Ectodermal cell (in vitro differentiated cells): ENCODE results near the gene ESAM.
"Not testable (repeated sequence)": the region's sequence is repeated elsewhere in the genome, so short reads cannot be mapped to it uniquely, and the experiment has no call there.

Experiments
- H3K27ac ChIP-seq: 2 replicates; pipeline ENCODE4 v1.7.0; 2013; ENCODE audit warnings: mild to moderate bottlenecking, low read depth, low read length; ENCODE audit not compliant: insufficient read depth, poor library complexity, severe bottlenecking
- H3K27me3 ChIP-seq: 2 replicates; pipeline ENCODE4 v1.7.0; 2013; ENCODE audit warnings: mild to moderate bottlenecking, low read length; ENCODE audit not compliant: insufficient read depth, control insufficient read depth, poor library complexity, severe bottlenecking
- H3K36me3 ChIP-seq: one replicate; pipeline ENCODE4 v1.7.0; 2013; ENCODE audit warnings: low read length; ENCODE audit not compliant: control insufficient read depth, insufficient read depth
- H3K4me1 ChIP-seq: one replicate; pipeline ENCODE4 v1.7.0; 2013; ENCODE audit warnings: low read length; ENCODE audit not compliant: control insufficient read depth, insufficient read depth
- H3K4me3 ChIP-seq: 2 replicates; pipeline ENCODE4 v1.7.0; 2013; ENCODE audit warnings: low read depth, low read length, control low read depth; ENCODE audit not compliant: insufficient read depth
- H3K9me3 ChIP-seq: 2 replicates; pipeline ENCODE4 v1.7.0; 2013; ENCODE audit warnings: mild to moderate bottlenecking, low read length, moderate library complexity; ENCODE audit not compliant: control insufficient read depth
- WGBS, 2 experiments: methylation state at CpG; one replicate each; pipeline ENCODE4 v1.1.7; 2013; ENCODE audit warnings: missing lambda C conversion rate in 2 of 2; 5-methylcytosine and 5-hydroxymethylcytosine counted together

ESAM gene

GRCh38 chr11:124770959-124771358 lies 8.9 kb upstream of the ESAM start:
- not testable (repeated sequence) for H3K27ac ChIP-seq, H3K9me3 ChIP-seq, H3K4me3 ChIP-seq, H3K4me1 ChIP-seq, H3K27me3 ChIP-seq
- 91 to 96% methylated on average over 5 to 6 of the region's 6 CpGs for WGBS, 2 experiments
- peaks cover 22% of the 10 kb centered on the region for H3K36me3 ChIP-seq

GRCh38 chr11:124769806-124770774 lies 8.0 kb upstream of the ESAM start:
- Histone ChIP-seq H3K36me3 (peaks cover 22% of the 10 kb centered on the region), H3K4me1 (no peaks in the 10 kb centered on the region), H3K9me3 (no peaks in the 10 kb centered on the region), H3K27me3 (no peaks in the 10 kb centered on the region), H3K27ac (no peak overlapping the region), H3K4me3 (no peak overlapping the region)
- 91 to 96% methylated on average over 8 of the region's 8 CpGs for WGBS, 2 experiments

GRCh38 chr11:124768914-124769313 lies 6.8 kb upstream of the ESAM start:
- Histone ChIP-seq H3K36me3 (peaks cover 19% of the 10 kb centered on the region), H3K27me3 (no peaks in the 10 kb centered on the region), H3K4me1 (no peaks in the 10 kb centered on the region), H3K4me3 (no peak overlapping the region), H3K27ac (no peak overlapping the region), H3K9me3 (no peaks in the 10 kb centered on the region)
- 91 to 95% methylated on average over 8 of the region's 8 CpGs for WGBS, 2 experiments

GRCh38 chr11:124766156-124766555 lies 4.1 kb upstream of the ESAM start:
- peaks cover 3% of the 10 kb centered on the region for H3K36me3 ChIP-seq
- 90 to 100% methylated on average over 1 to 2 of the region's 2 CpGs for WGBS, 2 experiments
- H3K4me1 ChIP-seq: peaks cover 12% of the 10 kb centered on the region
- H3K27me3 ChIP-seq: peaks cover 20% of the 10 kb centered on the region
- no peak overlapping the region for H3K27ac ChIP-seq
- H3K4me3 ChIP-seq: no peak overlapping the region
- no peaks in the 10 kb centered on the region for H3K9me3 ChIP-seq

GRCh38 chr11:124763156-124763947 lies 1.3 kb upstream of the ESAM start:
- Histone ChIP-seq H3K27me3 (peaks cover 48% of the 10 kb centered on the region), H3K9me3 (no peaks in the 10 kb centered on the region), H3K27ac (no peak overlapping the region), H3K36me3 (no peaks in the 10 kb centered on the region), H3K4me1 (peaks cover 35% of the 10 kb centered on the region), H3K4me3 (peak overlapping the region; percentile 34)
- WGBS, 2 experiments: 6% methylated on average over 21 of the region's 21 CpGs

GRCh38 chr11:124762624-124763155 lies 600 bp upstream of the ESAM start:
- Histone ChIP-seq H3K36me3 (no peaks in the 10 kb centered on the region), H3K27me3 (peaks cover 54% of the 10 kb centered on the region), H3K9me3 (no peaks in the 10 kb centered on the region), H3K27ac (no peak overlapping the region), H3K4me3 (peak overlapping the region; percentile 34), H3K4me1 (peaks cover 35% of the 10 kb centered on the region)
- WGBS, 2 experiments: 1% methylated on average over 45 of the region's 45 CpGs

- Histone ChIP-seq H3K4me3 (peak overlapping the region; percentile 34), H3K27ac (no peak overlapping the region), H3K9me3 (no peaks in the 10 kb centered on the region), H3K4me1 (peaks cover 35% of the 10 kb centered on the region), H3K27me3 (peaks cover 66% of the 10 kb centered on the region), H3K36me3 (no peaks in the 10 kb centered on the region)
- WGBS, 2 experiments: 3 to 5% methylated on average over 24 to 25 of the region's 25 CpGs
Observed at GRCh38 chr11:124761301-124762104, 587 bp downstream of the ESAM start.

GRCh38 chr11:124760806-124761205 lies 1.3 kb downstream of the ESAM start:
- Histone ChIP-seq H3K4me3 (no peak overlapping the region), H3K27ac (no peak overlapping the region), H3K4me1 (peaks cover 35% of the 10 kb centered on the region), H3K36me3 (no peaks in the 10 kb centered on the region), H3K27me3 (peaks cover 67% of the 10 kb centered on the region), H3K9me3 (no peaks in the 10 kb centered on the region)
- 55% methylated on average over 3 of the region's 3 CpGs for WGBS, 2 experiments

GRCh38 chr11:124760205-124760652 lies 1.9 kb downstream of the ESAM start:
- Histone ChIP-seq H3K36me3 (no peaks in the 10 kb centered on the region), H3K27me3 (peaks cover 67% of the 10 kb centered on the region), H3K9me3 (no peaks in the 10 kb centered on the region), H3K27ac (no peak overlapping the region), H3K4me3 (no peak overlapping the region), H3K4me1 (peaks cover 35% of the 10 kb centered on the region)
- 5 to 7% methylated on average over 25 of the region's 25 CpGs for WGBS, 2 experiments
